CD14-positive monocyte (primary cell): ENCODE results near the gene TMEM218. TPM values are rescaled to one million over a fixed set of nuclear protein-coding genes. Genes with fewer than 3 reads are reported as not detected.
A peak's percentile ranks its signal among the peaks of the same experiment; 100 is the strongest.

Source experiments
- DNase-seq, 3 donors: peaks; one replicate each; pipeline ENCODE4 v3.0.0-alpha.2; 2011 to 2022
- H2AFZ ChIP-seq: 2 replicates; pipeline ENCODE4 v1.6.0; 2012; ENCODE audit warnings: mild to moderate bottlenecking, low read depth, low read length, inconsistent platforms; ENCODE audit not compliant: insufficient read depth, poor library complexity, severe bottlenecking
- H3K27ac ChIP-seq, 2 donors: 1 replicate in 1 of 2; 2 replicates in 1 of 2; pipeline ENCODE4 v1.5.1; 2012 to 2013; ENCODE audit warnings: low read length in 2 of 2, control low read depth in 1 of 2, inconsistent platforms in 1 of 2, low read depth in 1 of 2, mild to moderate bottlenecking in 1 of 2
- H3K27me3 ChIP-seq, 2 donors: one replicate each; pipeline versions ENCODE4 v1.6.0 to v1.6.1; 2011 to 2013; ENCODE audit warnings: low read length in 2 of 2; ENCODE audit not compliant: control insufficient read depth in 2 of 2, insufficient read depth in 2 of 2
- H3K36me3 ChIP-seq, 2 donors: replicated peaks in 1 of 2; 1 replicate in 1 of 2; 2 replicates in 1 of 2; pipeline versions ENCODE4 v1.5.1 to v1.6.1; 2012 to 2013; ENCODE audit warnings: low read length in 2 of 2, control low read depth in 1 of 2, inconsistent platforms in 1 of 2, mild to moderate bottlenecking in 1 of 2; ENCODE audit not compliant: insufficient read depth in 2 of 2, control insufficient read depth in 1 of 2
- H3K4me1 ChIP-seq, 2 donors: 1 replicate in 1 of 2; 2 replicates in 1 of 2; pipeline versions ENCODE4 v1.5.1 to v1.6.1; 2012 to 2013; ENCODE audit warnings: low read length in 2 of 2, control low read depth in 1 of 2, inconsistent platforms in 1 of 2, mild to moderate bottlenecking in 1 of 2, moderate library complexity in 1 of 2; ENCODE audit not compliant: insufficient read depth in 2 of 2, control insufficient read depth in 1 of 2
- H3K4me2 ChIP-seq: replicated peaks from 2 replicates; pipeline ENCODE3; 2012; ENCODE audit warnings: low read length, moderate library complexity, mild to moderate bottlenecking; ENCODE audit not compliant: poor library complexity, severe bottlenecking; ENCODE audit errors: extremely low read depth
- H3K4me3 ChIP-seq, 3 experiments: fragments of 200-600 bp in 1 of 3; sonication (generic) in 1 of 3; replicated peaks in 1 of 3; 1 replicate in 2 of 3; 2 replicates in 1 of 3; pipeline ENCODE4 v1.5.1; 2011 to 2013; ENCODE audit warnings: low read length in 3 of 3, mild to moderate bottlenecking in 3 of 3, control low read depth in 2 of 3, low read depth in 2 of 3, inconsistent platforms in 1 of 3, moderate library complexity in 1 of 3
- H3K79me2 ChIP-seq: 2 replicates; pipeline ENCODE4 v1.6.0; 2012; ENCODE audit warnings: mild to moderate bottlenecking, control low read depth, inconsistent platforms, low read length, moderate library complexity; ENCODE audit not compliant: insufficient read depth
- H3K9ac ChIP-seq: 2 replicates; pipeline ENCODE4 v1.6.0; 2017; ENCODE audit warnings: low read length, mild to moderate bottlenecking; ENCODE audit not compliant: insufficient read depth, poor library complexity, severe bottlenecking
- H3K9me3 ChIP-seq, 2 donors: replicated peaks in 1 of 2; 1 replicate in 1 of 2; 2 replicates in 1 of 2; pipeline versions ENCODE4 v1.5.1 to v1.6.1; 2012 to 2013; ENCODE audit warnings: low read length in 2 of 2, control low read depth in 1 of 2; ENCODE audit not compliant: control insufficient read depth in 1 of 2, insufficient read depth in 1 of 2
- H4K20me1 ChIP-seq: 2 replicates; pipeline ENCODE4 v1.6.0; 2012; ENCODE audit warnings: mild to moderate bottlenecking, low read length, control low read depth, moderate library complexity; ENCODE audit not compliant: insufficient read depth
- H3K27ac Mint-ChIP-seq, 7 donors: one replicate each; pipeline ENCODE4 v1.8.0; 2020; ENCODE audit warnings: mild to moderate bottlenecking in 7 of 7, mixed read lengths in 7 of 7, moderate library complexity in 6 of 7, inconsistent platforms in 2 of 7
- H3K27me3 Mint-ChIP-seq, 3 donors: one replicate each; pipeline ENCODE4 v1.8.0; 2021 to 2022; ENCODE audit warnings: low read depth in 3 of 3, mild to moderate bottlenecking in 3 of 3, mixed read lengths in 3 of 3, moderate library complexity in 3 of 3, inconsistent platforms in 1 of 3
- H3K36me3 Mint-ChIP-seq, 2 donors: one replicate each; pipeline ENCODE4 v1.8.0; 2020; ENCODE audit warnings: mixed read lengths in 2 of 2, inconsistent platforms in 1 of 2, mild to moderate bottlenecking in 1 of 2
- H3K4me1 Mint-ChIP-seq: one replicate; pipeline ENCODE4 v1.8.0; 2020; ENCODE audit warnings: mild to moderate bottlenecking, mixed read lengths
- H3K4me3 Mint-ChIP-seq, 2 donors: one replicate each; pipeline ENCODE4 v1.8.0; 2020; ENCODE audit warnings: mild to moderate bottlenecking in 2 of 2, mixed read lengths in 2 of 2, moderate library complexity in 1 of 2
- H3K9me3 Mint-ChIP-seq, 7 donors: one replicate each; pipeline ENCODE4 v1.8.0; 2020 to 2022; ENCODE audit warnings: mixed read lengths in 7 of 7, mild to moderate bottlenecking in 6 of 7, moderate library complexity in 6 of 7, inconsistent platforms in 2 of 7
- CTCF ChIP-seq: fragments of 200-600 bp; IDR thresholded peaks from one replicate; pipeline ENCODE4 v1.8.0; 2022; ENCODE audit warnings: antibody characterized with exemption, mild to moderate bottlenecking
- WGBS: methylation state at CpG from one replicate; pipeline ENCODE4 v1.1.5; 2013; ENCODE audit warnings: missing lambda C conversion rate; ENCODE audit not compliant: insufficient coverage; 5-methylcytosine and 5-hydroxymethylcytosine counted together
- intact Hi-C, 2 donors: fragments of 100-400 bp; cut with micrococcal nuclease; formaldehyde crosslinking; loops; one replicate each; pipeline versions ENCODE4 v1.15.0 to v1.15.1; 2023
- polyA plus RNA-seq, 3 donors: library from polyadenylated mRNA; depleted of rRNA in 1 of 3; unstranded in 2 of 3; stranded (reverse) in 1 of 3; fragments of 300-500 nt in 2 of 3; fragments of >200 nt in 1 of 3; fragmentation: Illumina TruSeq in 2 of 3; gene quantifications; 1 replicate in 2 of 3; 2 replicates in 1 of 3; pipeline ENCODE4 v1.2.3, GENCODE V29; 2012 to 2021

The TMEM218 gene
- polyA plus RNA-seq, 3 donors, result 40.3 to 57.7 (median 55.7) TPM

DNA sequence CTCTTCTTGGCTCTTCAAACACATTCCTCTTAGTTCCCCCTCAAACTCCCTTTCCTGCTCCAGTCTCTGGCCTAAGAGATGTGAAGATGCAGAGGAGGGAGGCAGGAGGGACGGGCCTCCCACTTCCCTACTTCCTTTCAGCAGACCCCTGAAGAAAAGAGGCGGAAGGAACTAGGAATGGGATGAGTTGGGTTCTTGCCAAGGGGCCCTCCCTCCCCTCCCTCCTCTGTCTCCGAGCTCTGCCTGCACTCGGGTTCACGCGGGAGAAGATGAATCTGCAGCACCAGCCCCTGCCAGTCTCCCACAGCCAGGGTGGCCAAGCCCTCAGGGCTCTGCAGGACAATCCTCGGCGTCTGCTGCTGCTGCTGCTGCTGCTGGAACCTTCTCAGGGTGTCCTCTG, 28.8 kb upstream of the TMEM218 start:
- Histone ChIP-seq H3K9ac (no peak overlapping the region), H3K79me2 (no peaks in the 10 kb centered on the region), H3K36me3 (no peaks in the 10 kb centered on the region), H3K4me3 (no peak overlapping the region), H2AFZ (no peak overlapping the region), H3K4me1 (peaks cover 2 to 6% of the 10 kb centered on the region in 2 donors), H3K4me2 (no peak overlapping the region), H3K9me3 (no peaks in the 10 kb centered on the region), H3K27me3 (peaks cover 0 to 16% of the 10 kb centered on the region in 2 donors), H3K27ac (no peak overlapping the region), H4K20me1 (no peaks in the 10 kb centered on the region)
- H3K4me1 Mint-ChIP-seq, result peaks cover 4% of the 10 kb centered on the region
- no peaks in the 10 kb centered on the region for H3K36me3 Mint-ChIP-seq
- intact Hi-C loops, result no loop called here
- 44% methylated on average over 6 of the region's 8 CpGs for WGBS
- peaks cover 22 to 32% (median 23%) of the 10 kb centered on the region in 3 donors for H3K27me3 Mint-ChIP-seq
- peak overlapping the region in 2 of 7 donors; percentile 3 to 9 for H3K27ac Mint-ChIP-seq
- TF ChIP-seq CTCF, result no peak
- H3K4me3 Mint-ChIP-seq, result no peak overlapping the region
- no peak for DNase-seq
- peaks cover 0 to 2% (median 0%) of the 10 kb centered on the region in 7 donors for H3K9me3 Mint-ChIP-seq

DNA sequence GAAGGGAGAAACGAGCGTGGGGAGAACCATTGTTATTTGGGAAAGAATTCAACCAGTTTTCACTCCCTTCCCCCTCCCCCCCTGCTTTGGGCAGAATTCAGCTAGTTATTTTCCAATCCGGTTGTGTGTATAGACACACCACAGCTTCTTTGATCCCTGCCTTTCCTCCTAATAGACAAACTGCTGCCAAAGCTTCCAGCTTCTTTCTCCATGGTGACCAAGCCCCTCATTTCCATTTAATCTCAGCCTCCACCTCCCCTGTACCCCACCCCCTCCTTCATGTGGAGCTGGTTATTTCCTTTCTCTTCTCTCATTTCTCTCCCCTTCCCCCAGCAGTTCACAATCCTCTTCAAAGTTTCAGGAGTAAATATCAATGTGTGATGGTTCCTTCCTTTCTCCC, 28.4 kb upstream of the TMEM218 start:
- peaks cover 2 to 6% of the 10 kb centered on the region in 2 donors for H3K4me1 ChIP-seq
- H3K36me3 ChIP-seq, result no peaks in the 10 kb centered on the region
- H3K4me1 Mint-ChIP-seq, result peaks cover 4% of the 10 kb centered on the region
- no peak overlapping the region for H3K4me2 ChIP-seq
- no peak overlapping the region for H3K27ac Mint-ChIP-seq
- peaks cover 0 to 16% of the 10 kb centered on the region in 2 donors for H3K27me3 ChIP-seq
- H3K9ac ChIP-seq, result no peak overlapping the region
- no peak overlapping the region for H3K4me3 Mint-ChIP-seq
- H3K9me3 ChIP-seq, result no peaks in the 10 kb centered on the region
- no peaks in the 10 kb centered on the region for H3K36me3 Mint-ChIP-seq
- H2AFZ ChIP-seq, result no peak overlapping the region
- H4K20me1 ChIP-seq, result no peaks in the 10 kb centered on the region
- H3K79me2 ChIP-seq, result no peaks in the 10 kb centered on the region
- H3K9me3 Mint-ChIP-seq, result peaks cover 0 to 2% (median 0%) of the 10 kb centered on the region in 7 donors
- H3K4me3 ChIP-seq, result no peak overlapping the region
- no peak for DNase-seq
- H3K27ac ChIP-seq, result no peak overlapping the region
- peaks cover 22 to 35% (median 23%) of the 10 kb centered on the region in 3 donors for H3K27me3 Mint-ChIP-seq
- intact Hi-C loops, result no loop called here
- WGBS, result 88% methylated on average over 1 of the region's 3 CpGs
- no peak for TF ChIP-seq CTCF
